NCI-H1694 treated with DMSO at 0.1 percent for 48 hours (cell line): Measurements from ENCODE around the gene IFITM10.

Experiments
- DNase-seq: peaks from one replicate; lab custom pipeline; 2025; lab: John Stamatoyannopoulos, UW

The IFITM10 gene

GRCh38 chr11:1750481-1750839 is at the start of gene IFITM10:
TSS of gene IFITM10 (minus strand) at chr11:1750595. CDS start at chr11:1750442, 153 bp downstream.
- DNase-seq: no peak

- no peak for DNase-seq
These were observed 47.2 kb upstream of the IFITM10 start for GRCh38 chr11:1797391-1798125.

GRCh38 chr11:1796413-1797011 is 46.1 kb upstream of the IFITM10 start:
- DNase-seq: no peak

- DNase-seq: no peak
These were observed 42.7 kb upstream of the IFITM10 start for GRCh38 chr11:1793081-1793480.

- DNase-seq: no peak
These were observed 42.1 kb upstream of the IFITM10 start for GRCh38 chr11:1792461-1792860.

- DNase-seq: no peak
These were observed 41.5 kb upstream of the IFITM10 start for GRCh38 chr11:1791912-1792311.

- DNase-seq: no peak
These were observed 36.1 kb upstream of the IFITM10 start for GRCh38 chr11:1786466-1786865.

GRCh38 chr11:1785749-1786413 is 35.5 kb upstream of the IFITM10 start:
- DNase-seq: no peak

- DNase-seq: no peak
These were observed 34.6 kb upstream of the IFITM10 start for GRCh38 chr11:1784761-1785650.

- no peak for DNase-seq
These were observed 33.5 kb upstream of the IFITM10 start for GRCh38 chr11:1783725-1784529.

GRCh38 chr11:1782831-1783724 is 32.7 kb upstream of the IFITM10 start:
- no peak for DNase-seq

GRCh38 chr11:1782031-1782590 is 31.7 kb upstream of the IFITM10 start:
- no peak for DNase-seq

- DNase-seq: no peak
These were observed 31.2 kb upstream of the IFITM10 start for GRCh38 chr11:1781593-1781975.

GRCh38 chr11:1780700-1781592 is 30.6 kb upstream of the IFITM10 start:
- DNase-seq: no peak

- no peak for DNase-seq
These were observed 29.7 kb upstream of the IFITM10 start for GRCh38 chr11:1779806-1780699.

- DNase-seq: no peak
These were observed 28.8 kb upstream of the IFITM10 start for GRCh38 chr11:1779034-1779805.
